Thoracic aorta (tissue), 2 donors: ENCODE data around the gene MACROD1. TPM values are rescaled to one million over a fixed set of nuclear protein-coding genes. Genes with fewer than 3 reads are reported as not detected.
A peak's percentile ranks its signal among the peaks of the same experiment; 100 is the strongest.

Experiments used
- ATAC-seq: fragments of 150-250 bp; one replicate; pipeline ENCODE4 v1.8.0; 2017; ENCODE audit warnings: low read depth; ENCODE audit not compliant: insufficient number of reproducible peaks, low FRiP score
- DNase-seq: peaks from one replicate; pipeline ENCODE4 v3.0.0-alpha.2; 2020; ENCODE audit warnings: low spot score
- H3K27ac ChIP-seq, 2 donors: fragments of 200-600 bp; sonication (generic); 1 replicate in 1 of 2; 2 replicates in 1 of 2; pipeline ENCODE4 v1.5.1; 2016; ENCODE audit warnings: mild to moderate bottlenecking in 2 of 2, moderate library complexity in 2 of 2
- H3K27me3 ChIP-seq: fragments of 200-600 bp; sonication (generic); replicated peaks from 2 replicates; pipeline ENCODE4 v1.6.0; 2016; ENCODE audit warnings: mild to moderate bottlenecking; ENCODE audit not compliant: insufficient read depth
- H3K36me3 ChIP-seq: fragments of 200-600 bp; sonication (generic); one replicate; pipeline ENCODE4 v1.5.1; 2016
- H3K4me1 ChIP-seq, 2 donors: fragments of 200-600 bp; sonication (generic); 1 replicate in 1 of 2; 2 replicates in 1 of 2; pipeline versions ENCODE4 v1.5.1 to v1.6.0; 2016; ENCODE audit warnings: low read depth in 2 of 2, mild to moderate bottlenecking in 1 of 2; ENCODE audit not compliant: control insufficient read depth in 1 of 2
- H3K4me3 ChIP-seq: fragments of 200-600 bp; sonication (generic); 2 replicates; pipeline ENCODE4 v1.5.1; 2016; ENCODE audit warnings: mild to moderate bottlenecking
- H3K9me3 ChIP-seq: fragments of 200-600 bp; sonication (generic); 2 replicates; pipeline ENCODE4 v1.5.1; 2016
- CTCF ChIP-seq: fragments of 200-600 bp; sonication (generic); IDR thresholded peaks from one replicate; pipeline ENCODE4 v1.5.1; 2019; ENCODE audit warnings: antibody characterized with exemption
- total RNA-seq, 2 donors: library from RNA; depleted of rRNA; stranded (reverse); fragments of >200 nt; gene quantifications; one replicate each; pipeline versions ENCODE4 v1.1.0 to v1.2.3, GENCODE V29; 2016

Gene MACROD1
- total RNA-seq, 2 donors from 2014 or later = 15.8 to 17.6 TPM

- no peak for TF ChIP-seq CTCF
- H3K27ac ChIP-seq = no peak overlapping the region
- H3K27me3 ChIP-seq = no peaks in the 10 kb centered on the region
- ATAC-seq (no peak), DNase-seq (no peak)
- no peak overlapping the region for H3K4me3 ChIP-seq
- H3K4me1 ChIP-seq = peaks cover 0 to 6% of the 10 kb centered on the region in 2 donors
- no peaks in the 10 kb centered on the region for H3K9me3 ChIP-seq
- H3K36me3 ChIP-seq = no peaks in the 10 kb centered on the region
These were observed 15.3 kb downstream of the MACROD1 start for GRCh38 chr11:64150481-64151239.

- no peak for DNase-seq
- no peak for ATAC-seq
- Histone ChIP-seq H3K36me3 (no peaks in the 10 kb centered on the region), H3K27me3 (no peaks in the 10 kb centered on the region), H3K4me3 (no peak overlapping the region), H3K27ac (no peak overlapping the region), H3K9me3 (no peaks in the 10 kb centered on the region), H3K4me1 (peaks cover 0 to 6% of the 10 kb centered on the region in 2 donors)
- no peak for TF ChIP-seq CTCF
These were observed 15.9 kb downstream of the MACROD1 start for GRCh38 chr11:64150051-64150450.

- H3K9me3 ChIP-seq = no peaks in the 10 kb centered on the region
- H3K36me3 ChIP-seq = no peaks in the 10 kb centered on the region
- H3K4me3 ChIP-seq = no peak overlapping the region
- no peak for TF ChIP-seq CTCF
- DNase-seq (no peak), ATAC-seq (no peak)
- H3K27me3 ChIP-seq = no peaks in the 10 kb centered on the region
- no peak overlapping the region for H3K27ac ChIP-seq
- H3K4me1 ChIP-seq = peaks cover 0 to 6% of the 10 kb centered on the region in 2 donors
These were observed 16.8 kb downstream of the MACROD1 start for GRCh38 chr11:64148917-64149617.

GRCh38 chr11:64148226-64148916 is 17.5 kb downstream of the MACROD1 start:
- Histone ChIP-seq H3K4me3 (peak overlapping the region; percentile 59), H3K9me3 (no peaks in the 10 kb centered on the region), H3K27ac (no peak overlapping the region), H3K36me3 (no peaks in the 10 kb centered on the region), H3K27me3 (no peaks in the 10 kb centered on the region), H3K4me1 (peaks cover 0 to 6% of the 10 kb centered on the region in 2 donors)
- no peak for ATAC-seq
- TF ChIP-seq CTCF = peak; percentile 86
- DNase-seq = no peak
